ENCODE data around the gene TMEM138. TPM values are rescaled to one million over a fixed set of nuclear protein-coding genes. Genes with fewer than 3 reads are reported as not detected.

TMEM138 gene
- polyA plus RNA-seq, 1 donor from 2014 or later, result 19.6 TPM

GRCh38 chr11:61343792-61344745 lies 18.1 kb upstream of the TMEM138 start:
- no peak overlapping the region for H2AFZ ChIP-seq (ENCODE audit: low read depth, low read length)
- H3K4me3 ChIP-seq (ENCODE audit: low read length), result no peak overlapping the region
- no peaks in the 10 kb centered on the region for H3K9me2 ChIP-seq (ENCODE audit: insufficient read depth, low read length)
- no peaks in the 10 kb centered on the region for H3K27me3 ChIP-seq (ENCODE audit: insufficient read depth, low read depth, low read length)
- H3F3A ChIP-seq (ENCODE audit: insufficient read depth, low read length, poor library complexity, severe bottlenecking), result no peaks in the 10 kb centered on the region
- no peaks in the 10 kb centered on the region for H3K79me2 ChIP-seq (replicated peaks; ENCODE audit: insufficient read depth, low read length)
- H3K4me2 ChIP-seq (ENCODE audit: low read length), result no peak overlapping the region
- no peak overlapping the region for H3K9ac ChIP-seq (ENCODE audit: low read length)
- H3K36me3 ChIP-seq (ENCODE audit: insufficient read depth, low read length), result no peaks in the 10 kb centered on the region
- H3K9me3 ChIP-seq (ENCODE audit: low read length), result no peaks in the 10 kb centered on the region
- H3K27ac ChIP-seq (ENCODE audit: low read length), result no peak overlapping the region
- no peaks in the 10 kb centered on the region for H4K20me1 ChIP-seq (ENCODE audit: insufficient read depth)
- TF ChIP-seq POLR2AphosphoS5 (IDR thresholded peaks at IDR 0.05), result no peak
- TF ChIP-seq TAF1 (IDR thresholded peaks at IDR 0.05; ENCODE audit: low read depth), result no peak
- no peak for TF ChIP-seq MXI1 (conservative IDR thresholded peaks at IDR 0.05; ENCODE audit: poor library complexity, severe bottlenecking)
- TF ChIP-seq CTCF (IDR thresholded peaks at IDR 0.05; ENCODE audit: poor library complexity, severe bottlenecking), result no peak
- TF ChIP-seq, protein P1, sequence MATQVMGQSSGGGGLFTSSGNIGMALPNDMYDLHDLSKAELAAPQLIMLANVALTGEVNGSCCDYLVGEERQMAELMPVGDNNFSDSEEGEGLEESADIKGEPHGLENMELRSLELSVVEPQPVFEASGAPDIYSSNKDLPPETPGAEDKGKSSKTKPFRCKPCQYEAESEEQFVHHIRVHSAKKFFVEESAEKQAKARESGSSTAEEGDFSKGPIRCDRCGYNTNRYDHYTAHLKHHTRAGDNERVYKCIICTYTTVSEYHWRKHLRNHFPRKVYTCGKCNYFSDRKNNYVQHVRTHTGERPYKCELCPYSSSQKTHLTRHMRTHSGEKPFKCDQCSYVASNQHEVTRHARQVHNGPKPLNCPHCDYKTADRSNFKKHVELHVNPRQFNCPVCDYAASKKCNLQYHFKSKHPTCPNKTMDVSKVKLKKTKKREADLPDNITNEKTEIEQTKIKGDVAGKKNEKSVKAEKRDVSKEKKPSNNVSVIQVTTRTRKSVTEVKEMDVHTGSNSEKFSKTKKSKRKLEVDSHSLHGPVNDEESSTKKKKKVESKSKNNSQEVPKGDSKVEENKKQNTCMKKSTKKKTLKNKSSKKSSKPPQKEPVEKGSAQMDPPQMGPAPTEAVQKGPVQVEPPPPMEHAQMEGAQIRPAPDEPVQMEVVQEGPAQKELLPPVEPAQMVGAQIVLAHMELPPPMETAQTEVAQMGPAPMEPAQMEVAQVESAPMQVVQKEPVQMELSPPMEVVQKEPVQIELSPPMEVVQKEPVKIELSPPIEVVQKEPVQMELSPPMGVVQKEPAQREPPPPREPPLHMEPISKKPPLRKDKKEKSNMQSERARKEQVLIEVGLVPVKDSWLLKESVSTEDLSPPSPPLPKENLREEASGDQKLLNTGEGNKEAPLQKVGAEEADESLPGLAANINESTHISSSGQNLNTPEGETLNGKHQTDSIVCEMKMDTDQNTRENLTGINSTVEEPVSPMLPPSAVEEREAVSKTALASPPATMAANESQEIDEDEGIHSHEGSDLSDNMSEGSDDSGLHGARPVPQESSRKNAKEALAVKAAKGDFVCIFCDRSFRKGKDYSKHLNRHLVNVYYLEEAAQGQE (IDR thresholded peaks at IDR 0.05; ENCODE audit: borderline replicate concordance), result no peak
- no peak for TF ChIP-seq RAD21 (conservative IDR thresholded peaks at IDR 0.05)
- TF ChIP-seq SMC3 (conservative IDR thresholded peaks at IDR 0.05; ENCODE audit: poor library complexity), result no peak
- no peak for TF ChIP-seq EZH2 (IDR thresholded peaks at IDR 0.05; ENCODE audit: borderline replicate concordance, insufficient read depth, low read length, poor library complexity, severe bottlenecking)
- TF ChIP-seq EP300 (conservative IDR thresholded peaks at IDR 0.05; ENCODE audit: poor library complexity, severe bottlenecking), result no peak

- Histone ChIP-seq H2AFZ (ENCODE audit: low read depth, low read length) (no peak overlapping the region), H3K79me2 (replicated peaks; ENCODE audit: insufficient read depth, low read length) (no peaks in the 10 kb centered on the region), H3F3A (ENCODE audit: insufficient read depth, low read length, poor library complexity, severe bottlenecking) (no peaks in the 10 kb centered on the region), H3K4me3 (ENCODE audit: low read length) (no peak overlapping the region), H3K27ac (ENCODE audit: low read length) (no peak overlapping the region), H3K27me3 (ENCODE audit: insufficient read depth, low read depth, low read length) (no peaks in the 10 kb centered on the region), H3K9me3 (ENCODE audit: low read length) (no peaks in the 10 kb centered on the region), H3K4me2 (ENCODE audit: low read length) (no peak overlapping the region), H3K9ac (ENCODE audit: low read length) (no peak overlapping the region), H3K36me3 (ENCODE audit: insufficient read depth, low read length) (no peaks in the 10 kb centered on the region), H4K20me1 (ENCODE audit: insufficient read depth) (no peaks in the 10 kb centered on the region), H3K9me2 (ENCODE audit: insufficient read depth, low read length) (no peaks in the 10 kb centered on the region)
- no peak for TF ChIP-seq TAF1 (IDR thresholded peaks at IDR 0.05; ENCODE audit: low read depth)
- no peak for TF ChIP-seq POLR2AphosphoS5 (IDR thresholded peaks at IDR 0.05)
- TF ChIP-seq CTCF (IDR thresholded peaks at IDR 0.05; ENCODE audit: poor library complexity, severe bottlenecking), result no peak
- TF ChIP-seq, protein P1 (IDR thresholded peaks at IDR 0.05; ENCODE audit: borderline replicate concordance), result no peak
- no peak for TF ChIP-seq EZH2 (IDR thresholded peaks at IDR 0.05; ENCODE audit: borderline replicate concordance, insufficient read depth, low read length, poor library complexity, severe bottlenecking)
These were observed 17.0 kb upstream of the TMEM138 start for GRCh38 chr11:61345170-61345610.
